HG03520 (cell line): ENCODE data around the gene C11orf68.

Source experiments
- ATAC-seq: cut with Tn5 transposase; IDR thresholded peaks from one replicate; pipeline ENCODE4 v1.9.1; 2021; ENCODE audit warnings: mild to moderate bottlenecking, moderate library complexity; ENCODE audit not compliant: unreplicated experiment

C11orf68 gene

GRCh38 chr11:65872586-65873317 is 46.1 kb downstream of the C11orf68 start, which contains the start of gene EFEMP2:
EFEMP2 (minus strand) TSS chr11:65872800; CDS start chr11:65872354, 446 bp downstream.
- no peak for ATAC-seq

- ATAC-seq = no peak
These were observed 46.9 kb downstream of the C11orf68 start for GRCh38 chr11:65871811-65872548.

- no peak for ATAC-seq
These were observed 47.9 kb downstream of the C11orf68 start for GRCh38 chr11:65870706-65871681.

DNA sequence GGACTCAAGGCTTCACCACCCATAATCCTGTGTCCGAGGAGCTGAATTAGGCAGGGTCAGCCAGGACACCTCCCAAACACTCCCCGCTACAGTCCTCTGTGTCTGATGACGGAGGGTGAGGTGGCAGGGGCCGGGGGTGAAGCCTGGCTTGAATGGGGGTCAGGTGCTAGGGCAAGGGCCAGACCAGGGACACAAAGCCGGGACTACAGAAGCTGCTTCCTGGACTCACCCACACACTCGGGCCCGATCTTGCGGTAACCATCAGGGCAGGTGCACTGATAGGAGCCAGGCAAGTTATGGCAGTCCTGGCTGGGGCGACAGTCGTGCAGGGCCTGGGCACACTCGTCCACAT is 48.6 kb downstream of the C11orf68 start:
- ATAC-seq = no peak

DNA sequence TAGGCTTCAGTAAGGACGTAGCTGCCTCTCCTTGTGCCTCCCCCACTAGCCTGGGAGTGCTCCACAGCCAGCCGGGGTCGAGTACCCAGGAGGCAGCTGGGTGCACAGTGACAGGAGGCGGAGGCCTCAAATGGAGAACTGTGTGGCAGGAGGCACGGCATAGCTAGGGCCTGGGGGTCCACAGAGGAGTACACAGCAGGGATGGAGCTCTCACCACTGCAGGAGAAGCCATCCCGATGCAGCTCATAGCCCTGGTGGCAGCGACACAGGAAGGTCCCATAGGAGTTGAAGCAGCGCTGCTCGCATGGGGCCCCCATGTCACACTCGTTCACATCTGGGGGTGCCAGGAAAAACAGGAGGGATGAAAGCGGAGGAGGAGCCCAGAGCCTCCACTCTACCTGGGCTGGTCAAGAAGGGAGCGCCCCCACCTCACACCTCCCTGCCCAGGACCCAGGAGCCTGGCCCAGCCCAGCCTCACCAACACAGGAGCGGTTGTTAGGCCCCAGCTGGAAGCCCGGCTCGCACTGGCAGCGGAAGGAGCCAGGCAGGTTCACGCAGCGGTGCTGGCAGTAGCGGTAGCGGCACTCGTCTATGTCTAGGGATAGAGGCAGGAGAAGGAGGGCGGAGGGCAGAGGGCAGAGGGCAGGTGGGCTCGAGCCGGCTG is 49.1 kb downstream of the C11orf68 start:
- ATAC-seq = no peak

DNA sequence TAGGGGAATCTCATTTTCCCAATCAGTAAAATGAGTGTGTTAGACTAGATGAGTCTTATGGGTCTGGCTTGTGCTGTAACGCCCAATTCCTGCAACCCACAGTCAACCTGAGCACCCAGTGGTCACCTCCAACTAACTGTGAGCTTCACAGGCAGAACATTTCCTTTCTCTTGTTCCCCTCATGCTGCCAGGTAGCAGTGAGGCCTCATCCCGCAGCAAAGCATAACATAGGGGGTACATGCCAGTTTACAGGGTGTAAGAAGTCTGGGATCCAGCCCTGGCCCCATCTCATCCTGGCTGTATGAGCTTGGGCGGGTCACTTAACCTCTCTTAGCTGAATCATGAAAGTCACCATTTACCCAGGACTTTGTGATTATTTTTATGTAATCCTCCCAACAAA is 50.0 kb downstream of the C11orf68 start:
- no peak for ATAC-seq

DNA sequence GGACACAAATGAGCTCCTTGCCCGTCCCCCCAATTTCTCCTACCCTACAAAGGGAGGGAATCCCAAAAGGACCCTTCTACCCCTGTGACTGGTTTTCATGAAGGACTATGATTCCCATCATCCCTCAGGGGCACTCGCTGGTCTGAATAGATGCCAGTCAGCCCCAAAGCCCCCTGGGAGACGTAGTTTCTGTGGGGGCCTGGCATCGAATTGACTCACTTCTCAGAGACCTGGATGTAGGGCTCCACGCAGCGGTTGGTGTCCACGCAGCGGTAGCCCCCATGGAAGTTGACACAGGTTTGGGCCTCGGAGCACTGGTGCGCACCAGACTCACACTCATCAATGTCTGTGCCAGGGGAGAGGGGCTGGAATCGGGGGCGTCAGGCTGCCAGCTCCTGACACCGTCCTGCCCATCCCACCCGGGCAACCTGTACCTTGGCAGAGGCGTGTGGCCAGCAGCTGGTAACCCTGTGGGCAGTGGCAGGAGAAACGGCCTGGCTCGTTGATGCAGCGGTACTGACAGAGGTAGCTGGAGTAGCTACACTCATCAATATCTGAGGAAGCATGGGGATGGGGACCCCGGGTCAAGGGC is 50.7 kb downstream of the C11orf68 start:
- no peak for ATAC-seq

GRCh38 chr11:65867284-65868071 is 51.4 kb downstream of the C11orf68 start:
- no peak for ATAC-seq
